Measurements from ENCODE around the gene HUWE1.
"Not testable (repeated sequence)": the region's sequence is repeated elsewhere in the genome, so short reads cannot be mapped to it uniquely, and the experiment has no call there.

DNA sequence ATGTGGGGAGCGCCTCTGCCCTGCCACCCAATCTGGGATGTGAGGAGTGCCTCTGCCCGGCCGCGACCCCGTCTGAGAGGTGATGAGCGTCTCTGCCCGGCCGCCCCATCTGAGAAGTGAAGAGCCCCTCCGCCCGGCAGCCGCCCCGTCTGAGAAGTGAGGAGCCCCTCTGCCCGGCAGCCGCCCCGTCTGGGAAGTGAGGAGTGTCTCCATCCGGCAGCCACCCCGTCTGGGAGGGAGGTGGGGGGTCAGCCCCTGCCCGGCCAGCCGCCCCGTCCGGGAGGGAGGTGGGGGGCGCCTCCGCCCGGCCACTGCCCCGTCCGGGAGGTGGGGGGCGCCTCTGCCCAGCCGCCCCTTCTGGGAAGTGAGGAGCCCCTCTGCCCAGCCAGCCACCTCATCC is 182.5 kb downstream of the HUWE1 start:
- TF ChIP-seq, protein P1, sequence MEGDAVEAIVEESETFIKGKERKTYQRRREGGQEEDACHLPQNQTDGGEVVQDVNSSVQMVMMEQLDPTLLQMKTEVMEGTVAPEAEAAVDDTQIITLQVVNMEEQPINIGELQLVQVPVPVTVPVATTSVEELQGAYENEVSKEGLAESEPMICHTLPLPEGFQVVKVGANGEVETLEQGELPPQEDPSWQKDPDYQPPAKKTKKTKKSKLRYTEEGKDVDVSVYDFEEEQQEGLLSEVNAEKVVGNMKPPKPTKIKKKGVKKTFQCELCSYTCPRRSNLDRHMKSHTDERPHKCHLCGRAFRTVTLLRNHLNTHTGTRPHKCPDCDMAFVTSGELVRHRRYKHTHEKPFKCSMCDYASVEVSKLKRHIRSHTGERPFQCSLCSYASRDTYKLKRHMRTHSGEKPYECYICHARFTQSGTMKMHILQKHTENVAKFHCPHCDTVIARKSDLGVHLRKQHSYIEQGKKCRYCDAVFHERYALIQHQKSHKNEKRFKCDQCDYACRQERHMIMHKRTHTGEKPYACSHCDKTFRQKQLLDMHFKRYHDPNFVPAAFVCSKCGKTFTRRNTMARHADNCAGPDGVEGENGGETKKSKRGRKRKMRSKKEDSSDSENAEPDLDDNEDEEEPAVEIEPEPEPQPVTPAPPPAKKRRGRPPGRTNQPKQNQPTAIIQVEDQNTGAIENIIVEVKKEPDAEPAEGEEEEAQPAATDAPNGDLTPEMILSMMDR (IDR thresholded peaks at IDR 0.05), result not testable (repeated sequence)
- TF ChIP-seq ELF4 (CRISPR knock-in tag; IDR thresholded peaks at IDR 0.05; ENCODE audit: low read depth); E2F1 (CRISPR knock-in tag; IDR thresholded peaks at IDR 0.05); TP53 (CRISPR knock-in tag; IDR thresholded peaks at IDR 0.05); NR1H2 (CRISPR knock-in tag; IDR thresholded peaks at IDR 0.05); NR3C1 (CRISPR knock-in tag; conservative IDR thresholded peaks at IDR 0.05; ENCODE audit: low read depth); CBFB (CRISPR knock-in tag; IDR thresholded peaks at IDR 0.05; ENCODE audit: low read depth); ZNF671 (CRISPR knock-in tag; IDR thresholded peaks at IDR 0.05); ZNF425 (CRISPR knock-in tag; conservative IDR thresholded peaks at IDR 0.05); NFE2L1 (CRISPR knock-in tag; IDR thresholded peaks at IDR 0.05): not testable (repeated sequence)
- TF ChIP-seq, protein P2, sequence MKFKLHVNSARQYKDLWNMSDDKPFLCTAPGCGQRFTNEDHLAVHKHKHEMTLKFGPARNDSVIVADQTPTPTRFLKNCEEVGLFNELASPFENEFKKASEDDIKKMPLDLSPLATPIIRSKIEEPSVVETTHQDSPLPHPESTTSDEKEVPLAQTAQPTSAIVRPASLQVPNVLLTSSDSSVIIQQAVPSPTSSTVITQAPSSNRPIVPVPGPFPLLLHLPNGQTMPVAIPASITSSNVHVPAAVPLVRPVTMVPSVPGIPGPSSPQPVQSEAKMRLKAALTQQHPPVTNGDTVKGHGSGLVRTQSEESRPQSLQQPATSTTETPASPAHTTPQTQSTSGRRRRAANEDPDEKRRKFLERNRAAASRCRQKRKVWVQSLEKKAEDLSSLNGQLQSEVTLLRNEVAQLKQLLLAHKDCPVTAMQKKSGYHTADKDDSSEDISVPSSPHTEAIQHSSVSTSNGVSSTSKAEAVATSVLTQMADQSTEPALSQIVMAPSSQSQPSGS (CRISPR knock-in tag; IDR thresholded peaks at IDR 0.05; ENCODE audit: borderline replicate concordance, low read depth), result not testable (repeated sequence)
- TF ChIP-seq, protein P3, sequence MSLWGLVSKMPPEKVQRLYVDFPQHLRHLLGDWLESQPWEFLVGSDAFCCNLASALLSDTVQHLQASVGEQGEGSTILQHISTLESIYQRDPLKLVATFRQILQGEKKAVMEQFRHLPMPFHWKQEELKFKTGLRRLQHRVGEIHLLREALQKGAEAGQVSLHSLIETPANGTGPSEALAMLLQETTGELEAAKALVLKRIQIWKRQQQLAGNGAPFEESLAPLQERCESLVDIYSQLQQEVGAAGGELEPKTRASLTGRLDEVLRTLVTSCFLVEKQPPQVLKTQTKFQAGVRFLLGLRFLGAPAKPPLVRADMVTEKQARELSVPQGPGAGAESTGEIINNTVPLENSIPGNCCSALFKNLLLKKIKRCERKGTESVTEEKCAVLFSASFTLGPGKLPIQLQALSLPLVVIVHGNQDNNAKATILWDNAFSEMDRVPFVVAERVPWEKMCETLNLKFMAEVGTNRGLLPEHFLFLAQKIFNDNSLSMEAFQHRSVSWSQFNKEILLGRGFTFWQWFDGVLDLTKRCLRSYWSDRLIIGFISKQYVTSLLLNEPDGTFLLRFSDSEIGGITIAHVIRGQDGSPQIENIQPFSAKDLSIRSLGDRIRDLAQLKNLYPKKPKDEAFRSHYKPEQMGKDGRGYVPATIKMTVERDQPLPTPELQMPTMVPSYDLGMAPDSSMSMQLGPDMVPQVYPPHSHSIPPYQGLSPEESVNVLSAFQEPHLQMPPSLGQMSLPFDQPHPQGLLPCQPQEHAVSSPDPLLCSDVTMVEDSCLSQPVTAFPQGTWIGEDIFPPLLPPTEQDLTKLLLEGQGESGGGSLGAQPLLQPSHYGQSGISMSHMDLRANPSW (CRISPR knock-in tag; conservative IDR thresholded peaks at IDR 0.05; ENCODE audit: low read depth), result not testable (repeated sequence)
- TF ChIP-seq, protein P4, sequence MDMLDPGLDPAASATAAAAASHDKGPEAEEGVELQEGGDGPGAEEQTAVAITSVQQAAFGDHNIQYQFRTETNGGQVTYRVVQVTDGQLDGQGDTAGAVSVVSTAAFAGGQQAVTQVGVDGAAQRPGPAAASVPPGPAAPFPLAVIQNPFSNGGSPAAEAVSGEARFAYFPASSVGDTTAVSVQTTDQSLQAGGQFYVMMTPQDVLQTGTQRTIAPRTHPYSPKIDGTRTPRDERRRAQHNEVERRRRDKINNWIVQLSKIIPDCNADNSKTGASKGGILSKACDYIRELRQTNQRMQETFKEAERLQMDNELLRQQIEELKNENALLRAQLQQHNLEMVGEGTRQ (CRISPR knock-in tag; IDR thresholded peaks at IDR 0.05), result not testable (repeated sequence)
- TF ChIP-seq, protein P5, sequence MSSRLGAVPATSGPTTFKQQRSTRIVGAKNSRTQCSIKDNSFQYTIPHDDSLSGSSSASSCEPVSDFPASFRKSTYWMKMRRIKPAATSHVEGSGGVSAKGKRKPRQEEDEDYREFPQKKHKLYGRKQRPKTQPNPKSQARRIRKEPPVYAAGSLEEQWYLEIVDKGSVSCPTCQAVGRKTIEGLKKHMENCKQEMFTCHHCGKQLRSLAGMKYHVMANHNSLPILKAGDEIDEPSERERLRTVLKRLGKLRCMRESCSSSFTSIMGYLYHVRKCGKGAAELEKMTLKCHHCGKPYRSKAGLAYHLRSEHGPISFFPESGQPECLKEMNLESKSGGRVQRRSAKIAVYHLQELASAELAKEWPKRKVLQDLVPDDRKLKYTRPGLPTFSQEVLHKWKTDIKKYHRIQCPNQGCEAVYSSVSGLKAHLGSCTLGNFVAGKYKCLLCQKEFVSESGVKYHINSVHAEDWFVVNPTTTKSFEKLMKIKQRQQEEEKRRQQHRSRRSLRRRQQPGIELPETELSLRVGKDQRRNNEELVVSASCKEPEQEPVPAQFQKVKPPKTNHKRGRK (CRISPR knock-in tag; IDR thresholded peaks at IDR 0.05; ENCODE audit: borderline replicate concordance), result not testable (repeated sequence)
